B cell (primary cell): ENCODE results near the gene ANKRD33B.

Experiments
- CTCF ChIP-seq: fragments of 200-600 bp; IDR thresholded peaks from one replicate; pipeline ENCODE4 v1.8.0; 2022; ENCODE audit warnings: antibody characterized with exemption, mild to moderate bottlenecking
- EZH2 ChIP-seq: IDR thresholded peaks from 2 replicates; pipeline ENCODE4 v1.6.1; 2012; ENCODE audit warnings: borderline replicate concordance, low read depth, mild to moderate bottlenecking, moderate library complexity, low read length; ENCODE audit not compliant: insufficient read depth, poor library complexity, severe bottlenecking

- TF ChIP-seq CTCF: no peak
- TF ChIP-seq EZH2: no peak
Measured at GRCh38 chr5:10686890-10687289, 123.0 kb downstream of the ANKRD33B start.
